Endometrium (tissue), 2 donors: ENCODE measurements around the gene SLC41A3.
"Not testable (repeated sequence)": the region's sequence is repeated elsewhere in the genome, so short reads cannot be mapped to it uniquely, and the experiment has no call there.

ENCODE experiments used
- FAIRE-seq: peaks from 2 replicates; lab custom pipeline; 2012; peaks lifted over from hg19 to GRCh38; lab: Jason Lieb, UNC
- donor health status: control.
- donor health status: control.

The SLC41A3 gene

DNA sequence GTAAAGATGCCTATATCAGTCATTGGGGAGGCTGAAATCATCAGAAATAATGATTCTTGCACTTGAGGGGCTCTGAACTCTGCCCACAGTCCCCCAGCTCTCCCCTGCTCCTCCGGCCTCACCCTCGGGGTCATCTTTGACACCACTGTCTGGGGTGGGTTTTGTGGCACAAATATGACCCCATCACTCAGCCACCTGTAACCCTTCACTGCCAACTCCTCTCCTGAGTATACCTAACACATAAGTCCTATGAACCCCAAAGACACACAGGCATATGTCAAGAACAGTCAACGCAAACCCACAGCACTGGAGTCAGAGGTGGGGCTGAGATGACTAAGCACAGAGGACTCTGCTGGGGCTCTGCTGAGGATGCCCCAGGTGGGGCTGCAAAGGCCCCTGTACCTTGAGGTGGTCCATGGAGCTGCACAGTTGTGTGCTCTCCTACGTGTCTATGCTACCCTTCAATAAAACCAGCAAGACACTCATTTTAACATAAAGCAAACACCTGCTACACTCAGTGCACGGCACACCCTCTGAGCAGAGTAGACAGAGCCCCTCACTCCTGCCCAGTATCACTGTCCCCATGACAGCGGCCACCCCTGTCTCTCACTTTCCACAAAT lies 29.9 kb downstream of the SLC41A3 start:
- FAIRE-seq: no peak

DNA sequence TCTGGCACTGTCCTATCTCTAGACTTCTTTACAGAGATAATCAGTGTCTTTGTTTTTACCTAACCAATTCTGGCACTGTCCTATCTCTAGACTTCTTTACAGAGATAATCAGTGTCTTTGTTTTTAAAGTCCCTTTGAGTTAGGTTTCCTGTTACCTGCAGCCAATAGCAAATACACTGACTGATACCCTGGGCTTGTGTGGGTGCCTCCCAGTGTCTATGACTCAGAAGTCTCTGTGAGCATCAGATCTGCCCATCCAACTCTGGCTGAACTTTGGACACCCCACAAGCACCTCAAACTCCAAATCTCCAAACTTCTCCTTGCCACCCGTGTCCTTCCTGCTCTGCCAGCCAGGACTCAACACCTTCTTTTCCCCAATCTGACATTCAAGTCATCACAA lies 30.4 kb downstream of the SLC41A3 start:
- FAIRE-seq: no peak

DNA sequence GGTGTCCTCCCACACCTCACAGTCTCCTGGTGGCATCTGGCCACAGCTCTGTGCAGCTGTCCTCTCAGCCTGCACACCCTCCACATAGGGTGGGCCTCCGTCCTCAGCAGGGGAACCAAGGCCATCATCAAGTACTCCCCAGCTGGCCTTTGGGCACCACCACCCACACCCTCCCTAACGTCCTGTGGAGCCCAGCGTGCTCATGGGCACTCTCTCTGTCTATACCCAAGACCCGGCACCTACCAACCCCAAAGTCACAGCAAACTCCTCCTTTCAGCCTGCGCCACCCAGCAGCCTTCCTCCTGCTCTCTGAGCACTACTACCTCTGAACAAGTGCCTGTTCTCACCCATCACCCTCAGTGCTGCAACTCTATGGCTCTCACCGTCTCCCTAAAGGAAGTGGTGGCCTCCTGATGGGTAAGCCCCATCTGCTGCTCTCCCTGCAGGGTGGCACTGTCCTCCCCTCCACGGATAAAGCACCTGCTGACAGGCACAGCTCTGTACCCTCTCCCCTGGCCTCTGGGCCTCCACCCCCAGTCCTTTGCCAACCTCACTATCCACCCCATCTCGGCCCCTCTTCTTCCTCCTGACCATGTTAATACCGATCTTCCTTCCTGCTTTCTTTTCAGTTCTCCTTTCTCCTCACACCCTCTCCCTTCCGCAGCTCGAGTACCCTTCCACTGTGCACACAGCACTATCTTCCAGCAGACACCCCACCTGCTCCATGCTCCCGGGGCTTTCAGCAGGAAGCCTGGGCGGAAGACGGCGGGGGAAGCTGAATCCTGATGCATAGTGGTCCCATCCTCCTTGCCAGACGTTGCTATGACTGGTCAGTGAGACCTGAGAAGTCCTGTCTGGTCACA lies 31.5 kb downstream of the SLC41A3 start:
- FAIRE-seq: no peak

DNA sequence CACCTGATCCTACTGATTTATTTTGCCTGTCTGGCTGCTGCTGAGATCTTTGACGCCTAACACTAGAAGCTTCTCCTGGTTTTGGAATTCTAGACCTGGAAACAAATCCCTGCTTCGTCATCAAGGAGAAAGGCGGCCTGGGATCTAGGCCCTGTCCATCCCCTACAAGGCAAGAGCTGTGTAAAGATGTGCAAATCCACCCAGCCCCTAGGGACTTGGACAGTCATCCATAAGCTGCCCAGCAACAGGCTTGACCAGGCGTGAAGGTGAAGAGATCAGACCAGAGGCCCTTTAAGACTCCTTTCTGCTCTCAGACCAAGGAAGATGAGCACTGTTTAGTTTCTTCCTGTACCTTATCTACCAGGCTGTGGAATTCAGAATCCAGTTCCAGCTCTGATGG lies 32.2 kb downstream of the SLC41A3 start:
- no peak for FAIRE-seq

DNA sequence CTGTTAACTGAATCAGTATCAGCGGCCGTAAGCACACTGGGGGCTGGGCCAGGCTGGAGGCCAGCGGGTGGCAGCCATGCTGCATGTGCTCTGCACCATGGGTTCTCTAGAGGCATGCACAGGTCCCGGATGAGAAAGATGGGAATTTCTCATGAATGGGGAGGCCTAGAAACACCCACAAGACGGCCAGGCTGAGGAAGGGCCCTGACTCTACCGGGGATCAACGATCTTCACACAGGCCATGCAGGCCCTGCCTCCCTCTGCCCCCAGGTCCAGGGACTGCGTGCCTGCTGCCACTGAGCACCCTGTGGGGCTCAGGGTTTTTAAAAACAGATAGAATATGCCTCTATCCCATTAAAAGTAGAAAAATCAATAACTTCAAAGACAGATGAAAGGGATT lies 32.7 kb downstream of the SLC41A3 start:
- no peak for FAIRE-seq

DNA sequence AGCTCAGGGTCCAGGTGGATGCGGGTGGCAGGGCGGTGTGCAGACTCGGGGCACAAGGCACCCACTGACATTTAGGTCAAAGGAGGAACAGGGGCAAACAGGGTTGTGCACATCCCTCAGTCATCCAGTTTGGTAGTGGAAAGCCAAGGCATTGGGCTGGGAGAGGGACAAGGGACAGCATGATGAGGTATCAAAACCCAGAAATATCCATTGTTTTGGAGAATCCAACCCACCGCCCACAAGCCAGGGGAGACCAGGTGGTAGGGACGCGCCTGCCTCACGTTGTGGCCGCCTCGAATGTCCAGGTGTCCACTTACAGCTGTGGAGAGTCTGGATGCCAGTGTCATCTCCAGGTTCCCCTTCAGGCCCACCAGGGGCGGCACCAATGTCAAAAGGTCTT lies 33.3 kb downstream of the SLC41A3 start:
- no peak for FAIRE-seq

DNA sequence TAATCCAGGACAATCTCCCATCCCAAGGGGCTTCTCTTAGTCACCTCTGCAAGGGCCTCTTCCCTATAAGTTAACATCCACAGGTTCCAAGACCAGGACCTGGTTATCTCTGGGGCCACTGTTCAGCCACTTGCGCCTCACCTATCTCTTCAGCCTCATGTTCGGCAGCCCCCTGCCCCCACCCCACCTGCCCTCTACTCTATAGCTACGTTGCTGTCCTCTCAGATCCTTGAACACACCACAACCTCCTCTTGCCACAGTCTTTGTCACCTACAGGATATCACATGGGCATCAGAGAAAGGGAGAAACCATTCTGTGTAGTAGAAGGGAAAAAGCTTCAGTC lies 33.9 kb downstream of the SLC41A3 start:
- no peak for FAIRE-seq

DNA sequence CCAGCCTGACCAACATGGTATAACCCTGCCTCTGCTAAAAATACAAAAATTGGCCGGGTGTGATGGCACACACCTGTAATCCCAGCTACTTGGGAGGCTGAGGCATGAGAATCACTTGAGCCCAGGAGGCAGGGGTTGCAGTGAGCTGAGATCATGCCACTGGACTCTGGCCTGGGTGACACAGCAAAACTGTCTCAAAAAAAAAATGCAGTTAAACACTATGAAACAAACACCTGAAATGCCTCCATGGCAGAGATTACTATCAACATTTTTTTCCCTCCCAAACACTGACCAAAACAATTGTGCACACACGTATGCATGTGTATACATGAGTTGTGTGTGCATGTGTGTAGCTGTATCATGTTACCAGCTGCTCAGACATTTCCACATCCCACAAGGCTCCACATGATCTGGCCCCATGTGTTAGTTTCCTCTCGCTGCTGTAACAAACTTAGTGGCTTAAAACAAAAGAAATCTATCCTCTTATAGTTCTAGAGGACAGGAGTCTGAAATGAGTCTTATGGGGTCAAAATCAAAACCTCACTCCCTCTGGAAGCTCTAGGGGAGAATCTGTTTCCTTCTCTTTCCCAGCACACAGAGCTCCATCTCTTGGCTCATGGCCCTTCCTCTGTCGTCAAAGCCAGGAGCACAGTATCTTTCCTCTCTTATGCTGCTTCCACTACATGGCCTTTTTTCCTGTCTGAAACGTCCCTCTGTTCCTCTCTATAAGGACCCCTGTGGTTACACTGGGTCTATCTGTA lies 34.5 kb downstream of the SLC41A3 start:
- FAIRE-seq: no peak

- no peak for FAIRE-seq
Measured at GRCh38 chr3:126040386-126040785, 43.5 kb downstream of the SLC41A3 start.

GRCh38 chr3:126039870-126040269 lies 44.1 kb downstream of the SLC41A3 start:
- FAIRE-seq: no peak

DNA sequence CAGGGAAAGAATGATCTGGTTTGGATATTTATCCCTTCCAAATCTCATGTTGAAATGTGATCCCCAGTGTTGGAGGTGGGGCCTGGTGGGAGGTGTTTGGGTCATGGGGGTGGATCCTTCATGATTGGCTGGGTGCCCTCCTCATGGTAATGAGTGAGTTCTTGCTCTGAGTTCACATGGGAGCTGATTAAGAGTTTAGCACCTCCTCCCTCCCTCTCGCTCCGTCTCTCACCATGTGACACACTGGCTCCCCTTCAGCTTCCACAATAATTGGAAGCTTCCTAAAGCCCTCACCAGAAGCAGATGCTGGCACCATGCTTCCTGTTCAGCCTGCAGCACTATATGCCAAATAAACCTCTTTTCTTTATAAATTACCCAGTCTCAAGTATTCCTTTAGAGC lies 45.1 kb downstream of the SLC41A3 start:
- not testable (repeated sequence) for FAIRE-seq

GRCh38 chr3:126036056-126036549 lies 47.8 kb downstream of the SLC41A3 start:
- FAIRE-seq: no peak

DNA sequence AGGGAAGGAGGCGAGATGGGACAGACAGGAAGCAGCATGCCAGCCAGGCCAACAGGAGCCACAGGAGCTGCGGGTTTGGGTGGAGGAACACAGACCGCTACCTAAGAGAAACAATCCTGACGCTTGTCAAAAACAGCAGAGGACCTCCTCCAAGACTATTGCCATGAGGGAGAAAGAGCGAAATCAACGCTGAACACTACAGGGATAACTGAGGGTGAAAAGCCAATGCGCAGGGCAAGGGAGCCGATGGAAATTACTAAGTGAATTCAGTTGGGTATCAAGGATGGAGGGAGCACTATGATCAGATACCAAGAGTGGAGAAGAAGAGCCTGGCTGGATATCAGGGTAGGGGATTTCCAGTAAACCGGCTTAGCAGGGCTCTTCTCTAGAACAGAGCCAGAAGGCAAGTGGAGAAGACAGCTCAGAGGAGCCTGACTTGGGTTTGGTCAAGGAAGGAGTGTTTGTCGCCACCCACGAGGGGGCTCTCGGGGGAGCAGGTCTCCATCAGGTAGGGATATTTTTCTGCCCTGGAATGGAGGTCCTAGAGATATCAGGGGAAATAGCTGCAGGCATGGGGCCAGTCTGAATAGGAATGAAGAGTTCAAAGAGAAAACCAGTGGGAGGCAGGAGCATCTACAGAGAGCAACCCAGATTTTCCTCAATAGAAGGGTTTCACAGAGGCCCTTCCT lies 48.4 kb downstream of the SLC41A3 start:
- FAIRE-seq: no peak

GRCh38 chr3:126034481-126035361 lies 49.2 kb downstream of the SLC41A3 start:
- FAIRE-seq: no peak

DNA sequence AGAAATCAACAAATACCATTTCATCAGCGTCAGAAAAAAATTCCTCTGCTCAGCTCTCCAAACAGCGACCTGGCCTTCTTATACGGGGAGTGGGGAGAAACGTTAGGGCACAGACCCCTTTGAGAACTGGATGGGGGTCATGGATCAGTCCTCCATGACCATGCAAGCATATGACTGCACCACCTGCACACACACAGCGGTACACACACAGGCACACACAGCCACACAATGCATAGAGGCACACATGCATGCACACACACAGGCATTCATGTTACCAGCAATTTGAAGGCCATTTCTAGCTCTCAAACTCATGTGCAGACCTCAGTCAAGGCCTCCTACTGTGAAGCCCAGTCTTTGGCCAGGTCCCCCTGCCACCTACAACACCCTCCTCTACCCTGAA lies 50.2 kb downstream of the SLC41A3 start:
- no peak for FAIRE-seq

DNA sequence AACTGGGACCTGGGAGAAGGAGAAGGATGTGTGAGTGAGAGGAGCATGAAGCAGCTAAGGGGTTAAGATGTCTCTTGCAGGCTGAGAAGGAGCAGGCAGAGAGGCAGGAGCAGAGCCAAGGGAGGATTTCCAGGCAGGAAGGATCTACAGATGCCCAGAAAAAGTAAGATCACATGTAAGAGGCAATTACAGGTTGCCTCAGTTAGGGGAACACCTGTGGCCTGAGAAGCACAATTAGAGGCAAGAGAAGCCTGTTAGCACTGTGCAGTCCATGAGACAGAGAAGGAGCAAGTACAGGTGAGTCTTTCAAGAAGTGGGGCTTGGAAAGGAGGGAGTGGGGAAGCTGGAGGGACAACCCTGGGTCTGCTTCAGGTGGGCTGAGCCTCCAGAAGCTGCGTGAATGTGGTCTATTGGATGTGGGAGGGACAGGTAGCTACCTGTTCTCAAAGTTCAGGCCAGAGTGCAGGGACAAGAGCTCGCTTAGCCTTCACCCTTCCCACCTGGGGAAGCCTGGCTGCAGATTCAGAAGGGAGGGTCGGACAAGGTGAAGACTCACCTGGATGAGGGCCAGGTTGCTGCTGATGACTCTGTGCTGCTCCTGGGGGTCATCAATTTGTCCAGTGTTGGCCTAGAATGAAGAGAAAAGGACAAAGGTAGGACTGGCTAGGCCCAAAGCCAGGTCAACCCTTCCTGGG lies 50.7 kb downstream of the SLC41A3 start:
- no peak for FAIRE-seq

GRCh38 chr3:126031981-126032471 lies 51.9 kb downstream of the SLC41A3 start:
- no peak for FAIRE-seq

GRCh38 chr3:126030455-126030854 lies 53.5 kb downstream of the SLC41A3 start:
- no peak for FAIRE-seq

GRCh38 chr3:126029241-126029640 lies 54.7 kb downstream of the SLC41A3 start:
- FAIRE-seq: no peak

DNA sequence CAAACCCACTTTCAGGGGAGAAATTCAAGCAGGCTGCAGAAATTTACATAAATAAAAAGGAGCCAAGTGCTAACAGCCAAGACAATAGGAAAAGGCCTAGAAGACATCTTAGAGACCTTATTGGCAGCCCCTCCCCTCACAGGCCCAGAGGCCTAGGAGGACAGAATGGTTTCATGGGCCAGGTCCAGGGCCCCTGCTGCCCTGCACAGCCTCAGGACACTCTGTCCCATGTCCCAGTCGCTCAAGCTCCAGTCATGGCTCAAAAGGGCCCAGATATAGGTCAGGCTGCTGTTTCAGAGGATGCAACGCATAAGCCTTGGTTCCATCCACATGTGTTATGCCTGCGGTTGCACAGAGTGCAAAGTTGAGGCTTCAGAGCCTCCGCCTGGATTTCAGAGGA lies 55.8 kb downstream of the SLC41A3 start:
- no peak for FAIRE-seq

DNA sequence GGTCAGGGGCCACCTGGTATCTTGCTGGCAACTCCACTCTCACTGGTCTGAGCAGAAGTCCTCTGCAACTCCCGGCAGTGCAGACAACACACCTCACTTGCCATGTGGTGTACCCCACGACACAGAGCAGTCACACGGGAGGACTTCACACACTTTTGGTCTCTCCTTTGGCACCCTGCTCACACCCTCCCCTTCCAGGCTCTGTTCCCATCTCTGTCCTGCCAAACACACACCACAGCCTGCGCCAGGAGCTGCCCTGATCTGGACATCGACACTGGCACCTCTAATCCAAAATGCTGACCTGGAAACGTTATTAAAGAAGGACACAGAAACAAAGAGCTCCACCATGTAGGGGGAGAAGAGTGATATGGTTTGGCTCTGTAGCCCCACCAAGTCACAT lies 57.2 kb downstream of the SLC41A3 start:
- FAIRE-seq: no peak
